ENCODE measurements around the gene HOXA11. TPM values are rescaled to one million over a fixed set of nuclear protein-coding genes. Genes with fewer than 3 reads are reported as not detected.

HOXA11 gene
- total and polyA plus RNA-seq, 10 of the 15 experiments (the other 5 are each of a cell fraction or from before 2014, with no cell fraction given): not detected

GRCh38 chr7:27150568-27151340 lies 34.3 kb downstream of the HOXA11 start:
- WGBS (ENCODE audit: insufficient coverage, insufficient replicate concordance, low lambda C conversion rate, missing lambda C conversion rate): 1% methylated on average over 51 of the region's 58 CpGs
- SMC1A ChIA-PET (ENCODE audit: uncharacterized antibody, unreplicated experiment): interaction anchor here (0.6 to 3.2 kb wide), 15 partner anchors 8 to 1258 kb away, joined by 3 to 17 read pairs (median 4); partner anchors contain the start of gene SKAP2
- FAIRE-seq (peak; percentile 13), ATAC-seq (peak; percentile 96), DNase-seq (ENCODE audit: low read depth, low spot score) (no peak)
- intact Hi-C loops (cut with micrococcal nuclease; ENCODE audit: unreplicated experiment): no loop called here
- Histone ChIP-seq H3K79me2 (ENCODE audit: control insufficient read depth, insufficient read depth, low read length) (no peaks in the 10 kb centered on the region), H2AFZ (ENCODE audit: control insufficient read depth, low read depth, low read length) (peak overlapping the region; percentile 77), H3K9ac (ENCODE audit: control insufficient read depth, insufficient read depth, low read length) (no peak overlapping the region), H3K4me2 (ENCODE audit: control insufficient read depth, insufficient read depth) (peak overlapping the region; percentile 91), H3K9me3 (replicated peaks; ENCODE audit: control insufficient read depth, insufficient read depth, low read length) (no peaks in the 10 kb centered on the region; the same call in 2 of the 3 replicates), H3K27me3 (replicated peaks in 1 of 2; ENCODE audit: control insufficient read depth in 2 of 2, insufficient read depth in 2 of 2, low read length in 1 of 2) (peaks cover 20 to 60% of the 10 kb centered on the region in 2 experiments), H3K4me1 (ENCODE audit: control insufficient read depth, insufficient read depth, low read length) (no peaks in the 10 kb centered on the region; the same call in 1 of the 2 replicates), H3K4me3 (peak overlapping the region; percentile 67), H4K20me1 (ENCODE audit: control insufficient read depth, insufficient read depth) (no peaks in the 10 kb centered on the region), H3K36me3 (ENCODE audit: control insufficient read depth in 2 of 2, insufficient read depth in 2 of 2, low read length in 1 of 2) (no peaks in the 10 kb centered on the region), H3K27ac (ENCODE audit: control insufficient read depth, insufficient read depth) (no peak overlapping the region)
- in situ Hi-C loops (cut with MboI): loop anchor here (25.0 kb wide), 1 partner anchor 1063 kb away; no protein-coding TSS in a partner anchor
- POLR2A ChIA-PET: interaction anchor here (1.0 to 1.2 kb wide), 2 partner anchors 52 to 67 kb away, joined by 3 read pairs; no protein-coding TSS in a partner anchor
- BruUV-seq (replicated peaks): no TSS peak
- CTCF ChIA-PET: interaction anchor here (0.5 to 5.5 kb wide), 23 partner anchors 8 to 1256 kb away, joined by 3 to 38 read pairs (median 4); partner anchors contain the start of gene HOXA1
- RAD21 ChIA-PET (ENCODE audit: unreplicated experiment): interaction anchor here (0.8 to 2.8 kb wide), 13 partner anchors 11 to 781 kb away, joined by 3 to 10 read pairs (median 4); partner anchors contain the start of gene HOXA1
- TF ChIP-seq TCF12 (IDR thresholded peaks at IDR 0.05; ENCODE audit: low read depth, low read length) (0 out of 2 replicates have a peak, but pooled peaks have one; percentile 65), BCL11A (IDR thresholded peaks at IDR 0.05; ENCODE audit: low read depth, low read length) (no peak), SIX5 (IDR thresholded peaks at IDR 0.05; ENCODE audit: low read depth, low read length, severe bottlenecking) (no peak), CHD2 (IDR thresholded peaks at IDR 0.05; ENCODE audit: borderline replicate concordance, low read depth, low read length) (0 out of 2 replicates have a peak, but pooled peaks have one; percentile 29), BHLHE40 (IDR thresholded peaks at IDR 0.05; ENCODE audit: borderline replicate concordance in 1 of 2, low read depth in 2 of 2, low read length in 1 of 2) (peak; percentile 36 to 80; a peak in 2 of 4 replicates), ZNF207 (IDR thresholded peaks at IDR 0.05; ENCODE audit: borderline replicate concordance) (no peak), IKZF1 (conservative IDR thresholded peaks at IDR 0.05) (0 out of 2 replicates have a peak, but pooled peaks have one; percentile 32), RCOR1 (conservative IDR thresholded peaks at IDR 0.05; ENCODE audit: low read depth, low read length) (no peak), SP1 (IDR thresholded peaks at IDR 0.05; ENCODE audit: low read depth, low read length) (no peak), CBX5 (IDR thresholded peaks at IDR 0.05; ENCODE audit: low read depth) (no peak), CEBPB (IDR thresholded peaks at IDR 0.05; ENCODE audit: borderline replicate concordance in 1 of 2, low read depth in 2 of 2, low read length in 2 of 2) (no peak), GABPA (IDR thresholded peaks at IDR 0.05; ENCODE audit: low read depth) (no peak), ZSCAN29 (IDR thresholded peaks at IDR 0.05) (0 out of 2 replicates have a peak, but pooled peaks have one; percentile 35), IKZF2 (IDR thresholded peaks at IDR 0.05) (no peak), MYB (IDR thresholded peaks at IDR 0.05; ENCODE audit: borderline replicate concordance, low read depth, low read length) (no peak), NR2C1 (IDR thresholded peaks at IDR 0.05) (no peak), ATF7 (IDR thresholded peaks at IDR 0.05; ENCODE audit: low read depth) (no peak), SMC3 (IDR thresholded peaks at IDR 0.05; ENCODE audit: borderline replicate concordance, low read length) (peak; percentile 54), HDAC6 (IDR thresholded peaks at IDR 0.05; ENCODE audit: unreplicated experiment) (no peak), PBX3 (IDR thresholded peaks at IDR 0.05; ENCODE audit: insufficient replicate concordance, low read depth, low read length) (peak; percentile 69), LARP7 (IDR thresholded peaks at IDR 0.05) (no peak), NFYA (IDR thresholded peaks at IDR 0.05; ENCODE audit: borderline replicate concordance, low read depth, low read length) (no peak)
